Testis (tissue), 3 donors: ENCODE results near the gene KCNH2. TPM values are rescaled to one million over a fixed set of nuclear protein-coding genes. Genes with fewer than 3 reads are reported as not detected.
A peak's percentile ranks its signal among the peaks of the same experiment; 100 is the strongest.
"Not testable (repeated sequence)": the region's sequence is repeated elsewhere in the genome, so short reads cannot be mapped to it uniquely, and the experiment has no call there.

Source experiments
- DNase-seq: peaks from one replicate; pipeline ENCODE4 v3.0.0-alpha.2; 2019
- H3K27ac ChIP-seq, 2 donors: fragments of 200-600 bp; sonication (generic); one replicate each; pipeline ENCODE4 v1.5.1; 2019
- H3K27me3 ChIP-seq: fragments of 200-600 bp; sonication (generic); one replicate; pipeline ENCODE4 v1.5.1; 2019
- H3K36me3 ChIP-seq: fragments of 200-600 bp; sonication (generic); one replicate; pipeline ENCODE4 v1.5.1; 2017; ENCODE audit warnings: low read depth; ENCODE audit errors: missing control alignments
- H3K4me1 ChIP-seq: fragments of 200-600 bp; sonication (generic); one replicate; pipeline ENCODE4 v1.5.1; 2019
- H3K4me3 ChIP-seq, 2 donors: fragments of 200-600 bp; sonication (generic); one replicate each; pipeline ENCODE4 v1.5.1; 2017 to 2019
- H3K9me3 ChIP-seq: fragments of 200-600 bp; sonication (generic); one replicate; pipeline ENCODE4 v1.5.1; 2017
- POLR2A ChIP-seq: fragments of 450-650 bp; IDR thresholded peaks from one replicate; pipeline ENCODE4 v1.6.1; 2017; ENCODE audit warnings: antibody characterized with exemption, mild to moderate bottlenecking, moderate library complexity
- WGBS, 2 donors: methylation state at CpG; one replicate each; pipeline ENCODE4 v1.1.5; 2018; 5-methylcytosine and 5-hydroxymethylcytosine counted together
- intact Hi-C: fragments of 100-400 bp; cut with DNase I; formaldehyde crosslinking; loops from one replicate; pipeline ENCODE4 v1.15.1; 2023; ENCODE audit warnings: low total_unique reads
- polyA plus RNA-seq: library from polyadenylated mRNA; stranded (reverse); fragments of 350-450 nt; fragmentation: Illumina TruSeq; extraction: RNeasy Lipid Tissue Mini Kit (QIAGEN cat#74804); gene quantifications from one replicate; pipeline ENCODE4 v1.2.3, GENCODE V29; 2014; ENCODE audit warnings: low read depth, low replicate concordance; ENCODE audit not compliant: insufficient read depth
- total RNA-seq, 2 donors: library from RNA; depleted of rRNA; stranded (reverse); fragments of >200 nt; gene quantifications; one replicate each; pipeline ENCODE4 v1.2.3, GENCODE V29; 2016
- TF ChIP-seq, protein P1 (sequence below), 3 experiments: fragments of 450-650 bp in 2 of 3; fragments of 200-600 bp in 1 of 3; sonication (generic) in 1 of 3; IDR thresholded peaks; one replicate each; pipeline ENCODE4 v1.5.1; 2016 to 2019; ENCODE audit warnings: antibody characterized with exemption in 3 of 3, mild to moderate bottlenecking in 2 of 3, moderate library complexity in 1 of 3

KCNH2 gene
- total and polyA plus RNA-seq, 3 donors from 2014 or later: 82.5 to 247 (median 230) TPM

DNA sequence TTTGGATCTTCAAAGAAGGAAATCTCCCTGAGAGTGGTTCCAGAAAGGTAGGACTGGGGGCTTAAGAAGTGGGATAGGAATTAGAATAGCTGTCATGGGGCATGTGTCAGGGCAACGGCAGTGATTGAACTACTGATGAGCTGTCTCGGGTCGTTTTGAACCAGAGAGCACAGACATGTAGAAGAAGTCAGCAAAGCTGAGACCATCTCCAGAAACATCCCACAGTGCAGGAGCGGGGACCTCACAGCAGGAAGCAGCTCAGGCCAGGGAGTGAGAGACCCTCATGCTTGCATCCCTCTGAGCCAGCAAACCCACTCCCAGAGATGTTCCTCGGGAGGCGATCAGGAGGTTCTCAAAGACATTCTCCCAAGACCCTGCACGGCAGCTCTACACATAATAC lies 65.7 kb downstream of the KCNH2 start:
- H3K27ac ChIP-seq: peak overlapping the region; percentile 8 to 52
- DNase-seq: no peak
- H3K4me3 ChIP-seq: no peak overlapping the region
- H3K9me3 ChIP-seq: no peaks in the 10 kb centered on the region
- WGBS, 2 donors: 65 to 79% methylated on average over 7 of the region's 7 CpGs
- TF ChIP-seq, protein P1, sequence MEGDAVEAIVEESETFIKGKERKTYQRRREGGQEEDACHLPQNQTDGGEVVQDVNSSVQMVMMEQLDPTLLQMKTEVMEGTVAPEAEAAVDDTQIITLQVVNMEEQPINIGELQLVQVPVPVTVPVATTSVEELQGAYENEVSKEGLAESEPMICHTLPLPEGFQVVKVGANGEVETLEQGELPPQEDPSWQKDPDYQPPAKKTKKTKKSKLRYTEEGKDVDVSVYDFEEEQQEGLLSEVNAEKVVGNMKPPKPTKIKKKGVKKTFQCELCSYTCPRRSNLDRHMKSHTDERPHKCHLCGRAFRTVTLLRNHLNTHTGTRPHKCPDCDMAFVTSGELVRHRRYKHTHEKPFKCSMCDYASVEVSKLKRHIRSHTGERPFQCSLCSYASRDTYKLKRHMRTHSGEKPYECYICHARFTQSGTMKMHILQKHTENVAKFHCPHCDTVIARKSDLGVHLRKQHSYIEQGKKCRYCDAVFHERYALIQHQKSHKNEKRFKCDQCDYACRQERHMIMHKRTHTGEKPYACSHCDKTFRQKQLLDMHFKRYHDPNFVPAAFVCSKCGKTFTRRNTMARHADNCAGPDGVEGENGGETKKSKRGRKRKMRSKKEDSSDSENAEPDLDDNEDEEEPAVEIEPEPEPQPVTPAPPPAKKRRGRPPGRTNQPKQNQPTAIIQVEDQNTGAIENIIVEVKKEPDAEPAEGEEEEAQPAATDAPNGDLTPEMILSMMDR (IDR thresholded peaks at IDR 0.05): no peak
- TF ChIP-seq POLR2A: no peak
- H3K27me3 ChIP-seq: no peaks in the 10 kb centered on the region
- intact Hi-C loops: no loop called here
- H3K36me3 ChIP-seq: no peaks in the 10 kb centered on the region
- H3K4me1 ChIP-seq: peaks cover 23% of the 10 kb centered on the region

DNA sequence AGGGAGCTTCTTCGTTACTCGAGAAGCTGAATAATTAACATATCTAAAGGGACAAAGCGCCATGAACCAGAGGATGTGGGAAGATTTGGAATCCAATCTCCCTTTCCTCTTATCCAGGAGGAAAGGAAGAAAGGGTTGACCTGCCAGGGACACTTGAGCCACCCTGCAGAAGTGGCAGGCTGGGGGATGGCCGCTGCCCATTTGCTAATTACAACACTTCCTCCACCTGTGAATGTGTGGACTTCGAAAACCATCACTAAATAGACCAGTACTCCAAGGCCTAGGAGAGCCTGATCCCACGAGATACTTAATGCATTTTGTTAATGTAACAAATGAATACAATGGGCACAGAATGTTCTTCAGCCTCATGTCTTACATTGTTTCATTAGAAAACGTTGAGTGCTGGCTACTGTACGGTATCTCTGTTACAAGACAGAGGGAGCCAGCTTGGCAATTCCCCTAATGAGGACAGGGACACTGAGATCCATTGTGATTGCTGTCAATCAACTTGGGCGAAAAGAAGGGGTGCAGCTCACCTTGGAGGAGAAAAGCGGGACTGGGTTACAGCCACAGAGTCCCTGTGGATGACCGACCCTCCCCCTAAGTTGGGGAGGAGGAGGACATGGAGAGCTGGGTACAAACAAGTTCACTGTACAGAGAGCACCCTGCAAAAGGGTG lies 66.4 kb downstream of the KCNH2 start:
- DNase-seq: peak; percentile 86
- H3K36me3 ChIP-seq: no peaks in the 10 kb centered on the region
- peak overlapping the region; percentile 48 to 76 for H3K27ac ChIP-seq
- no peak overlapping the region for H3K4me3 ChIP-seq
- no peak for TF ChIP-seq POLR2A
- TF ChIP-seq, protein P1 (IDR thresholded peaks at IDR 0.05): no peak
- peaks cover 23% of the 10 kb centered on the region for H3K4me1 ChIP-seq
- intact Hi-C loops: no loop called here
- H3K9me3 ChIP-seq: no peaks in the 10 kb centered on the region
- H3K27me3 ChIP-seq: no peaks in the 10 kb centered on the region
- 38 to 43% methylated on average over 9 to 11 of the region's 11 CpGs for WGBS, 2 donors

- Histone ChIP-seq H3K9me3 (no peaks in the 10 kb centered on the region), H3K4me1 (peaks cover 23% of the 10 kb centered on the region), H3K27me3 (no peaks in the 10 kb centered on the region), H3K27ac (peak overlapping the region; percentile 48 to 76), H3K36me3 (no peaks in the 10 kb centered on the region), H3K4me3 (no peak overlapping the region)
- DNase-seq: no peak
- WGBS, 2 donors: 48 to 51% methylated on average over 10 to 12 of the region's 12 CpGs
- TF ChIP-seq POLR2A: no peak
- intact Hi-C loops: no loop called here
Measured at GRCh38 chr7:150910996-150911422, 67.1 kb downstream of the KCNH2 start.

- Histone ChIP-seq H3K27ac (peak overlapping the region in 1 of 2 donors; percentile 48), H3K4me1 (peaks cover 23% of the 10 kb centered on the region)
- H3K4me3 ChIP-seq, H3K36me3 ChIP-seq, intact Hi-C loops, H3K27me3 ChIP-seq, H3K9me3 ChIP-seq, DNase-seq: not testable (repeated sequence)
- 71 to 75% methylated on average over 8 of the region's 8 CpGs for WGBS, 2 donors
Measured at GRCh38 chr7:150910305-150910995, 67.7 kb downstream of the KCNH2 start.

DNA sequence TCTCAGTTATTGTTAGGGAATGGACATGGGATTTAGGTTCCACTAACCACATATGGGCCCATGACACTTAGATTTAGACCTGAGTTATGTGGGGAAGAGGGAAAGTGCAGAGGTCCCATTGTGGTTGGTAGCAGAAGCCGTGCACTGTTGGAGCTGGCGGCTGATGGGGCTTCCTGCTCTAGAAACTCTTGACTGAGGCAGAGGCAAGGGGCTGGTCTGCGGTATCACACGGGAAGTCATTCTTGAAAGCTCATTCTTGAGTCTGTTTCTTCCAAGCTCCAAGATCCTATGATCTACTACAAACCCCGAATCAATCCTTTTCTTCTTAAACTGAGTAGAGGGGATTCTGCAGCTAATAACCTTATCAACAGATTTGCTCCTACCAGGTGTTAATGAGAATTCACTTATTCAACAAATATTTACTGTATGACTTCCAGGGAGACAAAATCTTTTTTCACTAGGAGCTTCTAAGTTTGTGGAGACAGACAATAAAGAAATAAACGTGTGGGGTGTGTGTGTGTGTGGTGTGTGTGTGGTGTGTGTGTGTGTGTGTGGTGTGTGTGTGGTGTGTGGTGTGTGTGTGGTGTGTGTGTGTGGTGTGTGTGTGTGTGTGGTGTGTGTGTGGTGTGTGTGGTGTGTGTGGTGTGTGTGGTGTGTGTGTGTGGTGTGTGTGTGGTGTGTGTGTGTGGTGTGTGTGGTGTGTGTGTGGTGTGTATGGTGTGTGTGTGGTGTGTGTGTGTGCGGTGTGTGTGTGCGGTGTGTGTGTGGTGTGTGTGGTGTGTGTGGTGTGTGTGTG lies 68.7 kb downstream of the KCNH2 start:
- 81 to 83% methylated on average over 6 to 8 of the region's 8 CpGs for WGBS, 2 donors
- TF ChIP-seq POLR2A: no peak
- TF ChIP-seq, protein P1 (IDR thresholded peaks at IDR 0.05): no peak
- Histone ChIP-seq H3K4me3 (no peak overlapping the region), H3K36me3 (no peaks in the 10 kb centered on the region), H3K27ac (no peak overlapping the region), H3K27me3 (no peaks in the 10 kb centered on the region), H3K4me1 (peaks cover 23% of the 10 kb centered on the region), H3K9me3 (no peaks in the 10 kb centered on the region)
- no peak for DNase-seq
- intact Hi-C loops: no loop called here
